Measurements from ENCODE around the gene IQGAP2.

The IQGAP2 gene

GRCh38 chr5:76414788-76415187 is 11.7 kb downstream of the IQGAP2 start:
- no peak for TF ChIP-seq CTCF (IDR thresholded peaks at IDR 0.05; ENCODE audit: borderline replicate concordance, insufficient read depth, low read depth, low read length)
- H3K4me3 ChIP-seq (ENCODE audit: low read depth, low read length) = no peak overlapping the region

- no peak for TF ChIP-seq CTCF (IDR thresholded peaks at IDR 0.05; ENCODE audit: borderline replicate concordance, insufficient read depth, low read depth, low read length)
- H3K4me3 ChIP-seq (ENCODE audit: low read depth, low read length) = no peak overlapping the region
Observed at GRCh38 chr5:76415855-76416254, 12.8 kb downstream of the IQGAP2 start.

DNA sequence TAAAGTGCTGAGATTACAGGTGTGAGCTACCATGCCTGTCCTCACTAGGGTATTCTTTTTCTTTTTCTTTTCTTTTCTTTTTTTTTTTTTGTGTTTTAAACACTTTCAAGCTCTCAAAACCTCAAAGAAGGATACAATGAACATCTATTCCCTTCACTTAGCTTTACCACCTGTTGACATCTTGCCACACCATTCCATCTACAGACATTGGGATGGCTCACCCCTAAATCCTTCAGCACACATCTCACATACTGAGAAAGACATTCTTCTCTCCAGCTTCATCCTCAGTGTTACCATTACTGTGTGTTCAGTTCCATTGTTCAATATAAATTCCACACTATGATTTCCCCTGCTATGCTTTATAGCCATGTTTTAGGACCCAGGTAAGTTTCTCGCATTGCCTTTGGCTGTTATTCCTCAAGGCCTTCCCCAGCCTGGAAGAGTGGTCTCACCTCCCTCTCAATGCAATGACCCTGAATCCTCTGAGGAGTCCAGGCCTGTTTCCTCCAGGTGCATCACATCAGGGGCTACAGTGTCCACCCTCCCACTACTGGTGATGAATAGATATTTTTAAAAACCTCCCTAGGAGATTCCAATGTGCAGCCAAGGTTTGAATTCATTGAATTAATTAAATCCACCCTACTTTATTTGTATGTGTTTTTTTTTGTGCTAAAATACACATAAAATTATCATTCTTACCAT is 16.7 kb downstream of the IQGAP2 start:
- no peak overlapping the region for H3K4me3 ChIP-seq (ENCODE audit: low read depth, low read length)
- no peak for TF ChIP-seq CTCF (IDR thresholded peaks at IDR 0.05; ENCODE audit: borderline replicate concordance, insufficient read depth, low read depth, low read length)

- no peak for TF ChIP-seq CTCF (IDR thresholded peaks at IDR 0.05; ENCODE audit: borderline replicate concordance, insufficient read depth, low read depth, low read length)
- no peak overlapping the region for H3K4me3 ChIP-seq (ENCODE audit: low read depth, low read length)
Observed at GRCh38 chr5:76422227-76422626, 19.1 kb downstream of the IQGAP2 start.

- no peak for TF ChIP-seq CTCF (IDR thresholded peaks at IDR 0.05; ENCODE audit: borderline replicate concordance, insufficient read depth, low read depth, low read length)
- no peak overlapping the region for H3K4me3 ChIP-seq (ENCODE audit: low read depth, low read length)
Observed at GRCh38 chr5:76422742-76423141, 19.7 kb downstream of the IQGAP2 start.

DNA sequence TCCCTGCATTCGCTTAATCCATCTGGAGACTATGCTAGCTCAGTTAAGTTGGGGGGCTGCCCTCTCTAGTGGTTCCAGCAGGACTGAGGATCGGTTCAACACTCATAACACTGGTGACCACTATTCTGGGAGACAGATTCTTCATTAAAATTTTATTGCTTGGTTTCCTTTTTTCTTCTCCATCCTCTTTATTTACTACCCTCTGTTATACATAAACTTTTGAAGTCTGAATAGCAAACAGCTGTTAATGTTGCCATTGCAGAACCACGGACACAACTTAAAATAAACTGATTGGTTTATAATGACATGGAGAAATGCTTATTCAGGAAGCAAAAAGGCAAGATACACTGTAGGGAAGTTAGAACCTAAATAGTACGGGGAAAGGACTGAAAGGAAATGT is 22.1 kb downstream of the IQGAP2 start:
- TF ChIP-seq CTCF (IDR thresholded peaks at IDR 0.05; ENCODE audit: borderline replicate concordance, insufficient read depth, low read depth, low read length) = no peak
- no peak overlapping the region for H3K4me3 ChIP-seq (ENCODE audit: low read depth, low read length)

All from GM12875 (cell line).